SK-N-DZ (cell line): Measurements from ENCODE around the gene LHX2.

Experiments
- DNase-seq: peaks from one replicate; pipeline ENCODE4 v3.0.0-alpha.2; 2015; ENCODE audit warnings: low spot score

Gene LHX2

DNA sequence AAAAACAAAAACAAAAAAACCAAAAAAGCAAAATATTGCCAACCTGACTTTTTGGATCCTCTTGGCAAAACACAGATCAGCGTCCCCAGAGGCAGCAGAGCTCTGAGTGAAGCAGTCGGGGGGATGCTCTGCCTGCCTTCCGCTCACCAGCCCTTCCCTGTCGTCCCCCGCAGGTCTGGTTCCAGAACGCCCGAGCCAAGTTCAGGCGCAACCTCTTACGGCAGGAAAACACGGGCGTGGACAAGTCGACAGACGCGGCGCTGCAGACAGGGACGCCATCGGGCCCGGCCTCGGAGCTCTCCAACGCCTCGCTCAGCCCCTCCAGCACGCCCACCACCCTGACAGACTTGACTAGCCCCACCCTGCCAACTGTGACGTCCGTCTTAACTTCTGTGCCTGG lies 20.7 kb downstream of the LHX2 start:
- DNase-seq, result no peak

DNA sequence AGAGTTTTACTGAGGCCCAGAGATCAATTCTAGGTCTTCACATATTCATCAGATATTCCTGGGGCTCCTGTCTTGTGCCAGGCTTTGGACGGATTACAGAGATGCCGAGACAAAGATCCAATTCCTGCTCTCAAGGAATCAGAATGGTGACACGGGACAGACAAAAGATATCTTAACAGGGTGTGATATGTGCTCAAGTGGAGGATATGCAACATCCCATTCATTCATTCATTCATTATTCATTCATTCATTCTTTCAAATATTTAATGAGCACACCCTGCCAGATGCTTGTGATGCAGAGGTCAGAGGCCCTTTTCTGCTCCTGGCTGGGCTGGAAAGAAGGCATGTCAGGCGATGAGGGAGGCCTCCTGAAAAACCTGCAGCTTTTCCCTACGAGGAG lies 21.8 kb downstream of the LHX2 start:
- DNase-seq, result no peak

DNA sequence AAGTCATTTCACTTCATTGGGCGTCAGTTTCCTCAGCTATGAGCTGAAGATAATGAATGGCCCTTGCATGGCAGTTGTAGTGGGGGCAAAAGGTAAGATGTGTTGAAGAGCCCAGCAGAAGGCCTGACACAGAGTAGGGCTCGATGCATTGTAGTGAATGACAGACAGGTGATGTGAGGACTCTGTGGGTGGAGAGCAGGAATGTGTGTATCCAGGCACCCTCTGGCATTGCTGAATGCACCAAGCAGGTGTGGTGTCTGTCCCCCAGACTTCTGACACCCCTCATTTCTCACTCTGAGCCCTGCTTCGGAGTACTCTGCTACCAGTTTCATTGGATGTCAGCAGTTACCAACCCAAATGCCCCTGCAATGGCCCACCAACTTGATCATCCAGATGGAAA lies 22.4 kb downstream of the LHX2 start:
- no peak for DNase-seq

DNA sequence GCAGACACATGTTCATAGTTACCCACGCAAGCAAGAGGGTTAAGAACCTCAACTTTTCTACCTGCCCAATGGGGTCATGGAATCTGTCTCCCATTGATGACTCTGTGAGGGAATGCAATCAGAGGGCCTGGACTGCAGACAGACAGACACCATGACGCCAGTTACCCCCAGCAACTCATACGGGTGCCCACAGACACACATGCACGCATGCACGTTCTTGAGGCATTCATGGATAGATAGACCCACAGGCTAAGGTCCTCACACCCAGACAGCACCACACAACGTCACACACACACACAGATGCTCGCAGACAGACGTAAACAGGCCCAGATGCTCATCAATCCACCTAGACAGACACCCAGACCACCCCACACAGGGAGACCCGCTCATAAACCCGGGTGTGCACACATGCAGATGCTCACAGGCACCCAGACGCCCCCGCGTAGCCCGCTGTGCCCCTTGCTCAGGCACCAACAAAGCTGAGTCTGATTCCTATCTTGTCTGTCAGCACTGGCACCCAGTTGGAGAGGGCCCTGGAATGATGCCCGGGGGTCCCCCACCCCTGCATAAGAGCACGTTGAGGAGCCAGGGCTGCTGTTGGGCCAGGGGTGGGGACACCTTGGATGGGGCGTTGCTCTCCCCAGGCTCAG lies 23.6 kb downstream of the LHX2 start:
- no peak for DNase-seq

DNA sequence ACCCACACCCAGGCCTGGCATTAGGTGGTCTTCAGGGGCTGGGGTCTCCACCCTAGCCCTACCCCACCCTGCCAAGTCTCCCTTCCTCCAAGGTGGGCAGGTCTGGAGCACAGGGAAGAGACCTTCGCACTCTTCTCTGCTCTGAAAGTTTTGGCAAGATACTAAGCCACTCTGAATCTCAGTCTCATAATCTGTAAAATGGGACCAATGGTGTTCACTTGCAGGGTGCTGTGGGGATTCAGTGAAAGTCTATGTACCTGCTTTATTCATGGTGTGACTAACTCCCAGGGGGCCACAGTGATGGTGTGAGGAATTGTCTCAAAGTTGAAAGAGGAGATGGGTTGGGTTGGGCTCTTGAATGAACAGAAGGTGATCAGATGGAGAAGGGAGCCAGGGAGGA lies 25.0 kb downstream of the LHX2 start:
- DNase-seq, result no peak

DNA sequence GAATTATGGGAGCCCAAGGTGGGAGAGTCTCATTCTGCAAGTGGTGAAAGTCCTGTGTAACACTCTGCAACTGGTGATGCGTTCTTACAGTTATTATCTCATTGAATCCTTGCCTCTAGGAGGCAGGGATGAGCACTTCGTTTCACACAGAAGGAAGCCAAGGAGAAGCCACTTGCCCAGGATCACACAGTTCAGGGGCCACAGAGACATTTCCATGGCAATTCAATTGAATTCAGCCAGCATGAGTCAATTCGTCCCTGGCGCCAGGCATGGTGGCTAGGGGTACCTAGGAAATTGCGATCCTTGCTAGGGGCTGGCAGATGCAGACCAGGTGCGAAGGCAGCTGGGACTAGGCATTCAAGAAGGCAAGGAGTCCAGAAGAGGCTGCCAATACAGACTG lies 26.2 kb downstream of the LHX2 start:
- no peak for DNase-seq

DNA sequence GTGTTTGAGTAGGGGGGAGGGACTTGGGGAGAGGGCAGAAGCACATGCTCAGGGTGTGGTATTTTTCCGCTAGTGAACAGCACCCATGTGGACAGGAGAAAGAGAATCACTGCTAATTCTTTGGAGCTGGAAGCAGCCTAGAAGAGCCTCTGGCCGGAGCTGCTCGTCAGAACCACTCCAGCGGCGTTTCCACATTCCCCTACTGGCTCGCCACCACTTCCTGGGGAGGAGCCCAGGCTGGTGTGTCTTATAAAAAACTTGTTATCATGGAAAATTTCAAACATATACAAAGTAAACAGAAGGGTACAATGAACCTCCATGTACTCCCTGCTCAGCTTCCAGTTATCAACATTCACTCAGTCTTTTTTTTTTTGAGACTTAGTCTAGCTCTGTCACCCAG lies 26.7 kb downstream of the LHX2 start:
- DNase-seq, result no peak

DNA sequence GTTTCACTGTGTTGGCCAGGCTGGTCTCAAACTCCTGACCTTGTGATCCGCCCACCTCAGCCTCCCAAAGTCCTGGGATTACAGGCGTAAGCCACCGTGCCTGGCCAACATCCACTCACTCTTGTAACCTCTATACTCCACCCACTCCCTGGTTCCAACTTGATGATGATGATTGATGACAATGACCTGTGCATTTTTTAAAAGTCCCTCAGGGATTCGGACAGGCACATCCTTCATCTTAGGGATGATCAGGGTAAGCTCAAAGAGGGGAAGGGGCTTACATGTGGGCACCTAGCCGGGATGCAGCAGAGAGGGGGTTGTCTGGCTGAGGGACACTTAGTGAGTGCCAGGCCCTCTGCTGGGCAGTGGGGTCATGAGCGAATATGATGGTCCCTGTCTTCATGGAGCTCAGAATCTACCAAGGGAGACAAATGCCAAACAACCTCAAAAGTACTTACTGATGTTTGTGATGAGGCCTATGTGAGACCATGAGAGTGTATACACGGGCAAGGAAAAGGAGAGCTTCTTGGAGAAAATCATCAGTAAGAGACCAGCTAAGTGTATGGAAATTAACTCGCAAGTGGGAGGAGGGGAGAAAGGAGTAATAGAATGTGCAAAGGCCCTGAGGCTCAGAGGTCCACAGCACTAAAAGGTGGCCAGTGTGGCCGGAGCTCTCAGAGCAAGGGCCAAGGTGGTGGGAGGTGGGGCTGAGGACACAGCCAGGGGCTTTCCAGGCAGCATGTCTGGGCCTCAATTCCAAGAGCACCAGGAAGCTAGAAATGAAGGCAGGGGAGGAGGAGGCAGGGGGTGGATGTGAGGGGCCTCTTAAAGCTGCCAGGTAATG lies 27.4 kb downstream of the LHX2 start:
- no peak for DNase-seq

DNA sequence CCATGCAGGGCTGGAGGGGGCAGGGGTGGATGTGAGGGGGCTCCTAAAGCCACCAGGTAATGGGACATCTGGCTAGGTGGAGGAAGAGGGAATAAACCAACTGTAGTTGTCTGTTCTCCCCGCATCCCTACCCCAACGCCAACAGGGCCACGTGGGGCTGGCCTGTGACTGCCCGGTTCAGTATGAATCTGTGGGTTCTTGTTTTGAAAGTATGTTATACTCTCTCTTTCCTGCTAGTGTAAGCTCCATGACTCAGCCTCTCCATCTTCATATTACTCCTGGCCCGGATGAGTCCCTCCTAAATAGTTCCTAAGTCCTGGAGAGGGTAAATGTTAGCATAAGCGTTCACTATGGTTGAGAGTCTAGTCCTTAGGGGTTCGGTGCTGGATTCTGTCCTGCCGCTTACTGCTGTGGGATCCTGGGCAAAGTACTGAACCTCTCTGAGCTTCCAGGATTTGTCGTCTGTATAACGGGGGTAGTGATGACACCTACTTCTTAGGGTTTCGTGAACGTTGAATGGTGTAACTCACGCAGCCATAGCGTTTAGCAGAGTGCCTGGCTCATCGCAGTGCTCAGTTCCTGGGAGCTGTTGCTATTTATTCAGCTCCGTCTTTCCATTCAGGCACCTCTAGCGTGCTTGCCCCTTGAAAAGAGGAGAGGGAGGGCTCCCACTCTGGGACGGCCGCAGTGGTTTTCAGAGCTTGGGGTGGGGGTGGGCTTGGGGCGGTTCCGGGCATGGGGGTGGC lies 28.8 kb downstream of the LHX2 start:
- no peak for DNase-seq

DNA sequence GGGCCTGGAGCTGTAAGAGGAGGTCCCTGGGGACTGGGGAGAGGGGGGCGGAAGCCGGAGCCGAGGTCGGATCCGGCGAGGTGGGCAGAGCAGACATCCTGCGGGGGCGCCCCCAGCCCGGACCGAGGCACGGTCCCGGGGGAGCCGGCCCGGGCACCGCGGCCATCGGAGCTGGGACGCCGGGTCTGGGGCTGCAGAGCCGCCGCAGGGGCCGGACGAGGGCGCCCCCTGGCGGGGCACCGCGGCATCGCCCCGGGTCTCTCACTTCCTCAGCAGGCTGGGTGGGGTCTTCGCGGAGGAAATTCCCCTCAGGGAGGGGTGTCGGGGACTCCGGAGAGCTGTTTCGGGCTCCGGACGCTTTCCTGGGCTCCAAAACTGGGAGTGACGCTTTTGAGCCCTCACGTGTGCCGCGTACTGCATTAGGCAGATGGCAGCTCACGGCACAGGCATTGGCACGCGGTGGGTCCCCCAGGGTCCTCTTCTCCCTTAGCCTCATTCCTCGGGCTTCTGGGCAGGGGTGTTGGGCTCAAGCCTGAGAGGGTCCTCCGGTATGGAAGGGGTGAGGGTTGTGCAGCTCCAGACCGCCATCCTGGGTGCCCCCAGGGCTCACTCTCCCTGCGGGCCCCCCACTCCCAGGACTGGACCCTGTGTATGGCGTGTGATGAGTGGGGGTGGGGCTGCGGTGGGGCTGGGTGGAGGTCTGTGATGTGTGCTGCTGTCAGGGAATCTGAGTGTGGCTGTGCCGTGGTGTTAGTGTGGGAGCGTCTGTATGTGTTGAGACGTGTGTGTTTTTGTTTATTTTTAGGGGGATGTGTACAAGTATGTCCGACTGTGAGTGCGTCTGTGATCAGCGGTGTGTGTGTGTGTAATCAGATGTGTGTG lies 29.6 kb downstream of the LHX2 start:
- DNase-seq, result no peak

DNA sequence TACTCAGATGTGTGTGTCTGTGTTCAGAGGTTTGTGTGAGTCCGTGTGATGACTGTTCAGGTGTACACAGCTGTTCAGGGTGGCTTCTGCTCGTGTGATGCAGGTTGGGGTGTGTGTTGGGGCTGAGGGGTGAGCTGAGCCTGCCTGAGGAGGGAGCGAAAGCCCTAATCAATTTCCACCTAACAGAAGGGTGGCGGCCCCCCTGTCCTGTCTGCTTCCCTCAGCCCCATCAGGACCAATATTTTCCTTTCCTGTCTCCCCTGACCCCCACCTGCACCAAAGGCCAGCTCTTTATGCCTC lies 30.2 kb downstream of the LHX2 start:
- no peak for DNase-seq

DNA sequence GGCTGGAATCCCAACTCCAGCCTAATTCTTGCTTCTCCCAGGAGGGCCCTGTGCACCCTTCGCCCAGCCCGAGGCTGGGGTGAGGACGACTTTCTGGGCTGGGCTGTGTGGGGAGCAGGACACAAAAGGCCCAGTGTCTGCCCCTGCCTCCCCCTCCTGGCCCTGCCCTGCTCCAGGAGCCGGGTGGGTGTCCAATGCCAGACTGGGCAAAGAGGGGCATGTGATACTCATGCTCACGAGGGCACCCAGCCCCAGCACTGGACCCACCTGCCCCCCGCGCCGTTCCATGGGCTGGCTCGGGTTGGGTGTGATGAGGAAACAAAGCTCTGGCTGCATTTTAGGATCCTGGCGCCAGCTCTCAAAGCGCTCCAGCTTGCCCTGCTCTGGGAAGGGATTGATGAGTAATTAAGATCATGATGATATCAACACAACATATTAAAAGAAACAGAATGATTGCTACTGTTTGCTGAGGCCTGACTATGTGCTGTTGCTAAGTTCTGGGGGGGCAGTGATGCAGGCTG lies 30.7 kb downstream of the LHX2 start:
- no peak for DNase-seq

DNA sequence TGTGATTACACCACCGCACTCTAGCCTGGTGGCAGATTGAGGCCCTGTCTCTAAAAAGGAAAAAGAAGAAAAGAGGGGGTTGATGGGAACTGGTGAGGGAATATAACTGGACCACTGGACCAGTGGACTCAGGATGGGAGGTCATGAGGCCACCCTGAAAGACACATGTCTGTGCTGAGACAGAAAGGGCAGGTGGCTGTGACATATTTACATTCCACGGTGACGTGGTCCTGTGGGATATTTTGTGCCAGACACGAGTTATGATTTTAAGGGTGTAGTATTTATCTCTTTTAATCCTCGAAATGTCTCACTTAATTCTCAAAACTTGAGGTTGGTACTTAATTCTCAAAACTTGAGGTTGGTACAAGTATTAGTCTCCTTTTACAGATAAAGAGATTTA lies 32.9 kb downstream of the LHX2 start:
- no peak for DNase-seq

DNA sequence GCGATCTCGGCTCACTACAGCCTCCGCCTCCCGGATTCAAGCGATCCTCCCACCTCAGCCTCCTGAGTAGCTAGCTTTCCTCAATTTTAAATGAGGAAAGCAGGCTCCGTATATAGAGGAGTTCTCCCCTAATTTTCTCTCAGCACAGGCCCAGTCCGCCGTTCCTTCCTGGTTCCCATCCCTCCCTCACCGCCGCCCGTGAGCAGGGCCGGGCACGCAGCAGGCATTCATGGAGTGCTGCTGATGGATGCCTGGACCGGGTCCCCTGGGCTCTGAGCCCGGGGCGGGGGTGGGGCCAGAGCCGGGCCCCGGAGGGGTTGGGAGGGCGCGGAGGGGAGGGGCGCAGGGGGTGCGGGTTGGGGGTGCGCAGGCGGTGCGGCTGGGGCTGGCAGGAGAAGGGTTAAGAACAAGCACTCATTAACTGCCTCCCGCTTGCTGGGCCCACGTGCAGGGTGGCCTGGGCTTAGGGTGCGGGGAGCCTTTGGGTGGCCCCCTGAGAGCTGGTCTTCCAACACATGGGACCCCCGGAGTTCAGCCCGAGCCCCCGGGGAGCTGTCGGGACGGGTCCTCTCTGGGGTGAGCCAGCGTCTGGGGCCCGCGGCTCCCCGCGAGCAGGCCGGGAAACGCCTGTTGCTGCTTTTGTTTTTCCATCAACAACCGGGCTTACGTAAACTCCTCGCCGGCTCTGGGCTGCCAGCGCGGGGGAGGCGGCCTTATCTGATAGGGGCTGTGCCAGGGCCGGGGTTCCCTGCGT lies 33.7 kb downstream of the LHX2 start:
- DNase-seq, result no peak

DNA sequence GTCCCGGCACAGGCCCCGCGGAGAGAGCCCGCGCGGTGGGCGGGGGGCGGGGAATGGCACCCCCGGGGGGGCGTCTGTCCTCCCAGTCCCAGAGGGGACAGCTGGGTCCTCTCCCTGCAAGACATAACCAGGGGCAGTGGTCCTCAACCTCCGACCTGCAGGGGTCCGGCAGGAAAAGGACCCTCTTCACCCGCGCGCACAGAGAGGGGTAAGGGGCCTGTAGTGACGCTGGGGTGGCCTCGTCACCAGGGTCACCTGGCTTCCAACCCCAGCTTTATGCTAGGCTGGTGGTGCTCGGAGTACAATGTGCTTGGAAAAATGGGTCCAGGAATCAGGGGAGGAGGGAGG lies 34.2 kb downstream of the LHX2 start:
- no peak for DNase-seq

DNA sequence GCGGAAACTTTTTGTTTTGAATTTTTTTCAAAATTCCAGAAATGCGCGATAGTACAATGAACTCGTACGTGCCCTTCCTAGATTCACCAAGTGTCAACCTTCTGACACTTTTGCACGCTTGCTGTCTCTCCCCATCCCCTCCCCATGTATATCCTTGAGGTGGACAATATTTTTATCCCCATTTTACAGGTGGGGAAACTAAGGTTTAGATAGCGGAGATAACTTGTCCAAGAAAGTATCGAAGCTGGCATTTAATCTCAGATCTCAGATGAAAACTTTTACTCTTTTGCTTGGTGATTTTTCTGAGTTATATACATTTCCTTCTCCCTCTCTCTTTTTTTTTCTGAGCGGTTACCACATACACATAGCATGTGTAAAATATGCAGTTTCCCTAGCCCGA lies 34.6 kb downstream of the LHX2 start:
- no peak for DNase-seq

DNA sequence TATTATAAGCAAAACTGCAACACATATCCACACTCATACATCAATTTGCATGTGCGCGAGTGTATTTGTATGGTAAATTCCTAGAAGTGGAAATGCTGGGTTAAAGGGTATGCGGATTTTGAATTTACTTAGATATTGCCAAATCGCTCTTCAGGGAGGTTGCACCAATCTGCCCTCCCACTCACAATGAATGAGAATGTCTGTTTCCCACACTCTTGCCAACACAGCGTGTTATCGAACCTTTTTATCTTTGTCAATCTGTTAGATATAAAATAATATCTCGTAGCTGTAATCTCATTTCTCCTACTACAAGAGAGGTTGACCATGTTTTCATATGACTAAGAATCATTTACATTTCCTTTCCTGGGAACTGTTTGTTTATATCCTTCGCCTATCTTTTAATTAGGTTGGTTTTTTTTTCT lies 35.7 kb downstream of the LHX2 start:
- DNase-seq, result no peak

DNA sequence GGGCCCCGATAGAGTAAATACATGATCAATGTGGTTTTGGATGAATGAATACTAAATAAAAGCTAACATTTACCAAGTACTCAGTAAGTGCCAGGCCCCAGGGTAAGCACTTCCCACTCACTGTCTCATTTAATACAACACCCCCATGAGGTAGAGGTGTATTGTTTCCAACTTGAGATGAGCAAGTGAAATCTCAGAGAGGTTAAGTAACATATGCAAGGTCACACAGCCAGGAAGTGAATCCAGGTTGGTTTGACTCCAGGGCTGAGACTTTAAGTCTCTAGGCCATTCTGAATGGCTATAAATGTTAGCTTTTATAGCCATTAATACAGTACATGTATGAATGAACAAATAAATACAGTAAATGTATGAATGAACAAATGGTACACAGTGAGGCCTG lies 39.4 kb downstream of the LHX2 start:
- no peak for DNase-seq

DNA sequence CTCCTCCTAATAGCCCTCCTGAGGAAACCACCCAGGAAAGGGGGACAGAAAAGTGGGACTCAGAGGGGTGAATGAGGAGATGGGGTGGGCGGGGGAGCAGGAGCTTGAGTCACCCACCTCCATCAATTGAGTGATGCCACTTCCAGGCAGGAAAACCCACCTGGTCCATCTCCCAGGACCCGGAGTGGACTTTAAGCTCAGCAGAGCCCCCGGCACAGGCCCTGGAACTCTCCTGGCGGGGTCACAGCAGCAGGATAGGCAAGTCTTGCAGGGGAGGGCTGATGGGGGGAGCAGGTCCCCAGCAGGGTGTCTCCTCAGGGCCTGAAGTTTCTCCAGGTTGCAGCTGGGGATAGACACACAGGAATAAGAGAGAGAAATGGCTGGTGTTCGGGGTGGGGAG lies 40.8 kb downstream of the LHX2 start:
- DNase-seq, result no peak

DNA sequence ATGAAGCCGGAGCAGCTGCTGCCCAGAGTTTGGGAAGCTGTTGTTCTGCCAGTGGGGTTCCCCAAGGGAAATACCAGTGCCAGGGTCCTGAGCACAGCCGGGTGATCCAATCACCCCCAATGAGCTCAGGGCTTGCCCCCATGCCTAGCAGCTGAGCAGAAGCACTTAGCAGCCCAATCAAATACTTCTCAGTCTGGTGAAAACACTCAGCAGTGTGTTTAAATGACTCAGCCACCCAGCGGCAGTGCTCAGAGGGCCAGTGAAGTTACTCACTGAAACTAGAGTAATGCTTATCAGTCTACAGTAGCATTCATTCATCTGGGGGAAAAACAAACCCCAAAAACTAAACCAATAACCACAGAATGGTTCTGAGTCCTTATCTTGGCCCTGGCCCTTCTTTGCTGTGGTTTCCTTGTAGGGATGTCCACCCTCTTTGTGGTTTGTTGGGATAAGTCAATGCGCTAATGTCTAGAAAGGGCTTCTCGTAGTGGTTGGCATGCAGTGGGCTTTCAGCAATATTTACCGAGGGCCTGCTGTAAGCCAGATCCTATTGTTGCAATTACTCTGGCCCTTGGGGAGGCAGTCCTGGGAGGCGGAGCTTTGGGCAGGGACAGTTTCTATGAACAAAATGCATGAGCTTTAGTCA lies 43.1 kb downstream of the LHX2 start:
- no peak for DNase-seq
